MM.1S (cell line): ENCODE measurements around the gene HIGD1B.

Experiments
- CTCF ChIP-seq: fragments of 300-600 bp; sonication (generic); IDR thresholded peaks from 2 replicates; pipeline ENCODE4 v1.5.1; 2016; ENCODE audit warnings: antibody characterized with exemption, low read length, mixed read lengths
- EZH2 ChIP-seq: fragments of 300-600 bp; sonication (generic); optimal IDR thresholded peaks from 2 replicates; pipeline ENCODE3; 2017; ENCODE audit warnings: low read depth, mild to moderate bottlenecking, antibody characterized with exemption, low read length, mixed read lengths
- EZH2phosphoT487 ChIP-seq: fragments of 300-600 bp; sonication (generic); IDR thresholded peaks from 2 replicates; pipeline ENCODE4 v1.6.1; 2018; ENCODE audit warnings: antibody characterized with exemption, low read length

- TF ChIP-seq CTCF (no peak), EZH2 (no peak), EZH2phosphoT487 (no peak)
These were observed 2.3 kb downstream of the HIGD1B start for GRCh38 chr17:44850025-44850424.
